NCI-H524 treated with DMSO at 0.1 percent for 48 hours (cell line): Measurements from ENCODE around the gene HAP1.
"Not testable (repeated sequence)": the region's sequence is repeated elsewhere in the genome, so short reads cannot be mapped to it uniquely, and the experiment has no call there.

Source experiments
- DNase-seq: peaks from one replicate; lab custom pipeline; 2025; lab: John Stamatoyannopoulos, UW

The HAP1 gene

GRCh38 chr17:41724476-41725050 is 9.9 kb downstream of the HAP1 start:
- no peak for DNase-seq

DNA sequence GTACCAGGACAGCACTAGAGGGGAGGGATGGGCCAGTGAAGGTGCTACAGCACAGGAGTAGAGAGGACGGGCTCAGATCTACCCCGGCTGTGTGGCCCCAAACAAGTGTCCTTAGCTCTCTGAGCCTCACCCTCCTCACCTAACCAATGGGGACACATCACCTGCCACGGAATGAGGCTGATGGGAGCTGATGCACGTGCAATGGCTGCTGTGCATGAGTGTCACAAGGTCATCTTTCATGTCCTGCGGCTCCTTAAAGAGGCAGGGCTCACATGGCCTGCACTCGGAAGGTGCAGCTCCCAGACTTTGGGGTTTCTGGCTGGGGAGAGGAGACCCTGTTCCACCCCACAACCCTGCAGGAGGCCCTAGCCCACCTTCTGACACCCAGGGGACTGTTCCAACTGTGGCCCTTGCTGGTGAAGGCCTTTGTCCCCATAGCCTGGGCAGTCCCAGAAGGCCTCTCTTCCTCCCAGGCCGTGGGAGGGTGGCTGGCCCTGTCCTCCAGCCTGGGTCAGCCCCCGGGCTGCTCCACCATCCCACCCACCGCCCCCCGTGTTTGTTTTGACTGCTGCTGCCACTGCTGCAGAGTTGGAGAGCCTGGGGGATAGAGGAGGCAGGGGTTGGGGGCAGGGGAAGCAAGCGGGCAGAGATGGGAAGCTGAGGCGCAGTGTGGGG is 10.5 kb downstream of the HAP1 start:
- no peak for DNase-seq

GRCh38 chr17:41722231-41722630 is 12.2 kb downstream of the HAP1 start:
- DNase-seq, result no peak

DNA sequence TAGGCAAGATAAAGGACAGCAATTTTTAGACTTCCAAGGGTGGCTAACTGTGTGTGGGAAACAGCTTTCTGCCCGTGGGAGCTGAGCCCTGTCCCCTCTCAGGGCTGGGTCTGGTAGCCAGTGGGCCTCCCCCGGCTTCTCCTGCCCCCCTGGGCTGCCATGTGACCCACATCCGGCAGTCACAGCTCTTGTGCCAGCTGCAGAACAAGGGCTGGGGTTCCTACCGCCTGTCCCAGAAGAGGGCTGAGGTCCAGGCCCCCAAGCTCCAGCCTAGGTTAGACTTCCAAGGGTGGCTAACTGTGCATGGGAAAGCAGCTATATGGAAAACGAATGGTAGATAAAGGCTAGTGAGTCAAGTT is 16.2 kb downstream of the HAP1 start:
- no peak for DNase-seq

DNA sequence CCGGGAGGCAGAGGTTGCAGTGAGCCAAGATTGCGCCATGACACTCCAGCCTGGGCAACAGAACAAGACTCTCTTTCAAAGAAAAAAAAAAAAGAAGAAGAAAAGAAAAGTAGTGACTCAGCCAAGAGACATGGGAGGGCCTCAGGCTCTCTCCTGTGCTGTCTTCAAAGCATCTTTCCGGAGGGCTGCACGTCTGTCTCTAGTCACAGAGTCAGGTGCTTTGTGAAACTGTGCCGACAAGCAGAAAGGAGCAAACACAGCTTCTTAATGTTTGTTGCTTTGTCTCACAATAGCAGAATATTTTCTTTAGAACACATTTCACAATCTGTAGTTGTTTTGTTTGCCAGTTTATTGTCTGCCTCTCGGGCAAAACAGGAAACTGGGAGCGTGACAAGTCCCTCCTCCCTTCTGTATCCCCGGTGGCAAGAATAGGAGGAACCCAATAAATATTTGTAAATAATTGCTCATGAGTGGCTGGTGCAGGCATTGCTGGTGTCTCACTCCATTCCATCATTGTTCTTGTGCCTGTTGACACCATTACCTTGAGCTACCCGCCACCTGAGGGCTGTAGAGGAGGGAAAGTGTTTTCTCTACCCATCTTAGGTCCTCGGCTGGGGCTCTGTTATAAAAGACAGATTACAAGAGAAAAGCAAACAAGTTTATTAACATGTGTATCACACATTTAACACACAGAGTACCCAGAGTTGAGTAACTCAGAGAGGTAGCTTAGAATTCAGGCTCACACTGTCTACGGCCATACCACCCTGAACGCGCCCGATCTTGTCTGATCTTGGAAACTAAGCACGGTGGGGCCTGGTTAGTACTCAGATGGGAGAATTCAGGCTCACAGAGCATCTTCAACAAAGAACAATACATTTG is 16.8 kb downstream of the HAP1 start:
- DNase-seq, result no peak

DNA sequence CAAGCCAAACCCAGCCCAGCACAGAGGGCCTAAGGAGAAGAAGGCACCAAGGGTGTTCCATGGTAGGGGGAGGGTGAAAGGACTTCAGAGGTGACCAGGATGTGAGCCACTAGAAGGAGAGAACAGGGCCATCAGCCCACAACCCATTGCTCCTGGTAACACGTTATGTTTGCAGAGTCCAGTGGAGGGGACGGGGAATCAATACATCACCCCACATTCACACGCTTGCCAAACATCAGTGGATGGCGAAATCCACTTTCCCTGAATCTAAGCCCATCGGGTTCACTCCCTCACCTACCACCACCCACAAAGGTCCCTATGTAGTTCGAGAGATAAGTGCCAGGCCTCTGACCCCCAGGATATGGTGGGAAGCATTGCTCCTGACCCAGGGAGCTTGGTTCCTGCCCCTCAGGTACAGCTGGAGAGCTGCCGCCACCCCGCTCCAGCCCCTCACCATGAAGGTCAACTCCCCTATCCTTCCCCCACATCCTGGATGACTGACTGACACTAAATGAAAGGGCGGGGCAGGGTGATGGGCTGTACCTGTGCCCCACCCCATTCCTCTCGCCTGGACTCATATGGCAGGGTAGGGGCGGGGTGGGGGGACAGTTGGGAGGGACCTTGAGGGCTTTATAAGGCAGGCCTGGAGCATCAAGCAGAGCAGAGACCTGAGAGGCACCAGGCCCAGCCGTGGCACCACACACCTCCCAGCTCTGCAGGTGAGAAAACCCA is 22.6 kb downstream of the HAP1 start, which contains the start of gene GAST:
GAST (plus strand) TSS at position 663 of the 732 bp plus-strand sequence. CDS start 3,106 bp downstream, outside the sequence.
- DNase-seq, result no peak

GRCh38 chr17:41710472-41711090 is 23.9 kb downstream of the HAP1 start:
- no peak for DNase-seq

DNA sequence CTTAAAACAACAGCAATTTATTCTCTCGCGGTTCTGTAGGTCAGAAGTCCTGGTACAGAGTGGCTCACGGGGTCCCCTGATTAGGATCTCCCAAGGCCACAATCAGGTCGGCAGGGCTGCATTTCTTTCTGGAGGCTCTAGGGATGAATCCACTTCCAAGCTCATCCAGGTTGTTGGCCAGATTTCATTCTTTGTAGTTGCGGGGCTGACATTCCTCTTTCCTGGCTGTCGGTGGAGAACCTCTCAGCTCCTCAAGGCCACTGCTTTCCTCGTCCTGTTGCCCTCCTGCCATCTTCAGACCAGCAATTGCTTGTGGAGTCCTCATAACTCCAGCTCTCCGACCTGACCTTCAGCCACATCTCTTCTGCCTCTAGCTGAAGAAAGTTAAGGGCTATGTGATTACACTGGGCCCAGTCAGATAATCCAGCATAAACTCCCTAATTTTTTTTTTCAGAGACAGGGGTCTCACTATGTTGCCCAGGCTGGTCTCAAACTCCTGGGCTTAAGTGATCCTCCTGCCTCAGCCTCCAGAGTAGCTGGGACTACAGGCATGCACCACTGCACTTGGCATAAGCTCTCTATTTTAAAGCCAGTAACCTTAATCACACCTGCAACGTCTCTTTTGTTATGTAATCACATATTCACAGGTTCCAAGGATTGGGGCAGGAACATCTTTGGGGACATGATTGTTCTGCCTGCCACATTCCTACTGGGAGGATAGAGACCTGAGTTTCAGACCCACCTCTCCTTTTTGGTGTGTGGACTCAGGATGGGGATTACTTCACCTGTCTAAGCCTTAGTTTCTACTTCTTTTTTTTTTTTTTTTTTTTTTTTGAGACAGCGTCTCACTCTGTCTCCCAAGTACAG is 26.4 kb downstream of the HAP1 start:
- DNase-seq, result no peak

GRCh38 chr17:41705271-41705991 is 29.0 kb downstream of the HAP1 start:
- DNase-seq, result no peak

- no peak for DNase-seq
Observed at GRCh38 chr17:41702712-41703111, 31.7 kb downstream of the HAP1 start.

DNA sequence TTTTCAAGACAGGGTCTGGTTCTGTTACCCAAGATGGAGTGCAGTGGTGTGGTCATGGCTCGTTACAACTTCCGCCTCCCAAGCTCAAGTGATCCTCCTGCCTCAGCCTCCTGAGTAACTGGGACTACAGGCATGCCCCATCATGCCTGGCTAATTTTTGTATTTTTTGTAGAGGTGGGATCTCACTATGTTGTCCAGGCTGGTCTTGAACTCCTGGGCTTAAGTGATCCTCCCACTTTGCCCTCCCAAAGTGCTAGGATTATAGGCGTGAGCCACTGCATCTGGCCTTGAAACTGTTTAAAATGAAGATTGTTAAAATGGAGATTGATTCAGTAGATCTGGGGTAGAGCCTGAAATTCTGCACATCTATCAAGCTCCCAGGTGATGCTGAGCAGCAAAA is 33.6 kb downstream of the HAP1 start:
- DNase-seq, result not testable (repeated sequence)

DNA sequence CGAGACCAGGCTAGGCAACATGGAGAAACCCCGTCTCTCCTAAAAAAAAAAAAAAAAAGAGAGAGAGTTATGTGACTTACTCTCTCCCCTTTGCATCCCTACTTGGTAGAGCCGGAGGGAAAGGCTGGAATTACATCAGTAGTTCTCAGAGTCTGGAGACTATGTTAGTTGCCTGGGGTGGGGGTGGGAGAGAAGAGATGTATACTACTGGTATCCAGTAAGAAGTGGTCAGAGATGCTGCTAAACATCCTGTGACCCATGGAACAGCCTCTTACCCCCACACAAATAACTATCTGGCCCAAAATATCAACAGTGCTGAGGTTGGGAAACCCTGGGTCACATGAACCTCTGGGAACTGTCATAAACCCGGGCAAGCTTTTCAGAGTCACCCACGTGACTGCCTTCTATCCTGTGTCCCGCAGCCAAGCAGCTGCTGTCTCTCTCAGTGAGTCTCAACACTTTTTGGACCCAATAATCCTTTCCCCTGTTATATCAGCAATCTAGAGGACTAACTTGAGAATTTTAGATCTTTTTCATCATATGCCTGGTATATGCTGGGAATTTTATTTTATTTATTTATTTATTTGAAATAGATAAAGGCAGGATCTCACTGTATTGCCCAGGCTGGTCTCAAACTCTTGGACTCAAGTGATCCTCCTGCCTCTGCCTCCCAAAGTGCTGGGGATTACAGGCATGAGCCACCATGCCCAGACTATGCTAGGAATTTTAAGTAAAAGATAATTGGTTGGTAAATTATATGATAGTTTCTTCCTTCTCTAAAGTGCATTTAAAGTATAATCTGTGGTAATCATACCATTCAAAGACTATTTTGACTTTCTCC is 37.1 kb downstream of the HAP1 start:
- DNase-seq, result no peak

DNA sequence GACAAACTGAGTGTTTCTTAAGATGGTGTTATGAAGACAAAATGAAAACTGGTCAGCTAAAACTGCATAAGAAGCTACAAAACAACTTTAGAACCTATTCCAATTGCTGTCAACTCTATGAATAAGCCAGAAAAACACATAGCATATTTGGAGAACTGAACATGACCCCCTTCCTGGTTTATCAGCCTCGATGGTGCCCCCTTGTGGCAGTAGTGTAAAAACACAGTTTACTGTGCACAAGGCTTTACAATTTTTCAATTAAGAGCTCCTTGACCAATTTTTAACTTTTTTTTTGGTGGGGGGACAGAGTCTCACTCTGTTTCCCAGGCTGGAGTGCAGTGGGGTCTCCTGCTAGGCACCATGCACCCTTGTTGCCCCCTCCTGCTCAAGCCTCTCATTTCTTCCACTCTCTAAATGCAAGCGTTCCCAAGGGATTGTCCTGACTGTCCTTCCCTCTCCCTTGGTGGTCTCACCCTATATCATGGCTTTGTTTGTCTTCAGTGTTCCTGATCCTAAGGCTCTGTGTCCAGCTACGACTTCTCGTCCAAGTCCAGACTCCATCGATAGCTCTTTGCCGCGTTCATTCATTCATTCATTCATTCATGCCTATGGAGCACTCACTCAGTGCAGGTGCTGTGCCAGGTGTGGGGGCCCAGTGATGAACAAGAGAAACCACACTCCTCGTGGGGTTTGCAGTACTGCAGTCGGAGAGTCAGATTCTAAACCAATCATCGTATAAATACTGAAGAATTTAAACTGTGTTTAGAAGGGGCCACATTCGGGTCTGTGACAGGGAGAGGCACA is 38.3 kb downstream of the HAP1 start:
- DNase-seq, result no peak

DNA sequence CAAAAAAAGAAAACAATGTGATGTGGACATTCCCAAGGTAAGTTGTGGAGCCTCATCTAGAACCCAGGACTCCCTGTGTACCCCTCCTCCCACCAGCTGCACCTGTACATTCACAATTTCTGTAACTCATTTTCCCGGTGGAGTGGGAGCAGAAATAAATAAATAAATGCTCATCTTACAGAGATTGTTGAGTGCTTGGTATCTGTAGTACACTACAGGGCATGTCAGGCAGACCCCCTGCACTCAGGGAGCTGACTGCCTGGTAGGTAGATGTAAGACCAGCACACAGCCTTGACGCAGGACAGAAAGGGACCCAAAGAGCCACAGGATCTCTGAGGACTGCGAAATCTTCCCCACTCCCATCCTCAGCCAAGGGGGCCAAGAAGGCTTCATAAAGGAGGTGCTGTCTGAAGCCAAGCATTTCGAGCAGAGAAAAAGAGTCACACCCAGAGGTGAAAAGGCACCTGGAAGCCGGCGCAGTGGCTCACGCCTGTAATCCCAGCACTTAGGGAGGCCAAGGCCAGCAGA is 39.2 kb downstream of the HAP1 start:
- DNase-seq, result no peak

GRCh38 chr17:41692722-41693521 is 41.5 kb downstream of the HAP1 start:
- no peak for DNase-seq

DNA sequence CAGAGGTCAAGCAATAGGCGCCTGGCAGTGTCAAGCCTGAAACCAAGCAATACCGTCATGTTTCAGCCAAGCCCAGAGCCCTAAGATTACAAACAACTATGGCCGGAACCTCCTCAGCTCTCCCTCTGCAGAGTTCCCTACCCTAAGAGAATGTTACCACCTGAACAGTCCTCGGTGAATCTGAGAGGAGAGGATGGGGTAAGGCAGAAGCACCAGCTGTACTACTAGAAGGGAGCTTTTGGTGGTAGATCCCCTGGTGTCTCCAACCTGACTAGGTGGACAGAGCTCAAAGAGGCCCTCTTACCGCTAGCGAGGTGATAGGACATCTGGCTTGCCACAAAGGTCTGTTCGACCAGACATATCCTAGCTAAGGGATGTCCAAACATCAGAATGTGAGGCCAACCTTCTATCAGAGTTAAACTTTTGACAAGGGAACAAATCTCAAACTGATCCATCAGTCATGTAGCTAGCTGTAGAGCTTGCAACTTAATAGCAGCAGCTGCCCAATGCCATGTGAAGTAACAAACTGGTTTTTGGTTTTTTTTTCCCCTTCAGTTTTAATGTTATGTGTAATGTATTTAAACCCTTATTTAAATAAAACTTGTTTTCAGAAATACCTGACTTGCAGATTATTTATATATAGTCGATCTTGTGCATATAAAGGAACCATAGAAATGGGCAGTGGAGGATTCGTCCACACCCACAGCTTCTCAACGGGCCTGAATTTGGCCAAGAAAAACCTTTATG is 43.2 kb downstream of the HAP1 start:
- DNase-seq, result no peak

DNA sequence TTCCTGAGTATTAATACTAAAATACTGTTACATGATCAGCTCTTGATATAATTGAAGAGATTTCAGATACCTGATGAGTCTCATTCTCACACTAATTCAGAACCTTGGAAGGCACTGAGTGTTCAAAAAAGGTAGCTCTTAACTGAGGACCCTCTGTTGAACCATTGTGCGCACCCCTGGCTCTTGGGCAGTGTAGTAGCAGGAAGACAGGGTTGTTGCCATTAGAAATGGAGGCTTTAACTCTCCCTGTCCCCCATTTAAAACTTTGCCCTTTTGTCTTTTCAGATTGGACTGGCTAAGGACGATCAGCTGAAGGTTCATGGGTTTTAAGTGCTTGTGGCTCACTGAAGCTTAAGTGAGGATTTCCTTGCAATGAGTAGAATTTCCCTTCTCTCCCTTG is 43.9 kb downstream of the HAP1 start:
- DNase-seq, result no peak
